ENCODE results near the gene PLLP.

The PLLP gene, protein sequence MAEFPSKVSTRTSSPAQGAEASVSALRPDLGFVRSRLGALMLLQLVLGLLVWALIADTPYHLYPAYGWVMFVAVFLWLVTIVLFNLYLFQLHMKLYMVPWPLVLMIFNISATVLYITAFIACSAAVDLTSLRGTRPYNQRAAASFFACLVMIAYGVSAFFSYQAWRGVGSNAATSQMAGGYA

DNA sequence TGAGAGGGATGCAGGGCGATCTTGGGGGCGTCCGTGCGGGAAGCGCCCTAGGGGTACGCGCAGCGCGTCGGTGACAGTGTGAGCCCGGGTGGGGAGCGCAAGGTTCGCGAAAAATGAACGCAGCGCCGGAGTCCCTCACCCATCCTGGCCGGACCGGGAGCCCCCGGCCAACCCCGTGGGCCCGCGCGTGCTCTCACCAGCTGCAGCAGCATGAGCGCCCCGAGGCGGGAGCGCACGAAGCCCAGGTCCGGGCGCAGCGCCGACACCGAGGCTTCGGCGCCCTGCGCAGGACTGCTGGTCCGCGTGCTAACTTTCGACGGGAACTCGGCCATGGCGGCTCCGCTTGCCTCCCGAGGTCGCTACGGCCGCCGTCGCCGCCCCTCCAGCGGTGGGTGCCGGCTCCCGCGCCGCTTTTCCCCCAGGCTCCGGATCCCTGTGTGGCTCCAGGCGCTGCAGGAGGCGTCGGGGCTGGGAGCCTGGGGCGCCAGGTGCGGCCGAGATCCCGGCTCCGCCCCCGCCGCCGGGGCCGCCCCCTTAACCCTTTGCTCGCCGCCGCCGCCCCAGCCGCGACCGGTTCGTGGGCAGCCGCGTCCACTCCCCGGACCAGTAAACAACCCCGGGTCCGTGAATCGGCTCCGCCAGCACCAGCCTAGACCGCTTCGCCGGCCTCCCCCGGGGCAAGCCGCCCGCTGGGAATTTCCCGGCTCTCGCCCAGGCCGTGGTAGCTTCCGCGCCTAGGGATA lies at the start of gene PLLP:
Gene PLLP (minus strand): TSS at position 464 of the 743 bp plus-strand sequence. CDS start 132 bp downstream, at position 332.
- peak; percentile 38 for DNase-seq

DNA sequence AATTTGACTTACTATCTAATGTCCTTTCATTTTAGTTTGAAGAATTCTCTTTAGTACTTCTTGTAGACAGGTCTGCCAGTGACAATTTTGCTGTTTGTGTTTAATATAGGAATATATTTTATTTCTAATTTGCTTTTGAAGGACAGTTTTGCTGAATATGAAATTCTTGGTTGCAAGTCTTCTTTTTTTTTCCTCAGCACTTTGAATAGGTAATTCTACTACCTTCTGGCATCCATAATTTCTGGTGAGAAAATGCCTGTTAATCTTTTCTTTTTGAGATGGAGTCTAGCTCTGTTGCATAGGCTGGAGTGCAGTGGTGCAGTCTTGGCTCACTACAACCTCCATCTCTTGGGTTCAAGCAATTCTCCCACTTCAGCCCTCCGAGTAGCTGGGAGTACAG lies 48.9 kb upstream of the PLLP start:
- no peak for DNase-seq

DNA sequence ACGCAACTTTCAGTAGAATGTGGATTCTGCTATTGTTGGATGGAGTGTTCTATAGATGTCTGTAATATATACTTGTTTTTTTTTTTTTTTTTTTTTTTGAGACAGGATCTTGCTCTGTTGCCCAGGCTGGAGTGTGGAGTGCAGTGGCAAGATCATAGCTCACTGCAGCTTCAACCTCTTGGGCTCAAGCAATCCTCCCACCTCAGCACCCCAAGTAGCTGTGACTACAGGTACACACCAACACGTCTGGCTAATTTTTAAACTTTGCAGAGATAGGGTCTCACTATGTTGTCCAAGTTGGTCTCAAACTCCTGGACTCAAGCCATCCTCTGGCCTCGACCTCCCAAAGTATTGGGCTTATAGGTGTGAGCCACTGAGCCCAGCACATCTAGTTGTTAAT lies 46.9 kb upstream of the PLLP start:
- no peak for DNase-seq

DNA sequence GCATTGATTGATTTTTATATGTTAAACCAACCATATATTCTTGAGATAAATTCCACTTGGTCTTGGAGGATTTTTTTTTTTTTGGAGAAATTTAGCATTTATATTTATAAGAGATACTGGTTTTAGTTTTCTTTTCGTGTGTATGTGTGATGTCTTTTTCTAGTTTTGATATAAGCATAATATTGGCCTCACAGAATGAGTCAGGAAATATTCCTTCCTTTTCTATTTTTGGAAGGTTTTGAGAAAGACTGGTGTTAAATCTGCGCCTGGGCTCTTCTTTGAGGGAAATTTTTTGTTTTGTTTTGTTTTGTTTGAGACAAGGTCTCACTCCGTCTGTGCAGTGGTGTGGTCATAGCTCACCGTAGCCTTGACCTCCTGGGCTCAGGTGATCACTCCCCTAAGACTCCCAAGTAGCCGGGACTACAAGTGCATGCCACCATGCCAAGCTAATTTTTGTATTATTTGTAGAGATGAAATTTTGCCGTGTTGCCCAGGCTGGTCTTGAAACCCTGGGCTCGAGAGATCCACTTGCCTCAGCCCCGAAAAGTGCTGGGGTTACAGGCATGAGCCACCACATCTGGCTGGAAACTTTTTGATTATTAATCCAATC lies 45.4 kb upstream of the PLLP start:
- no peak for DNase-seq

DNA sequence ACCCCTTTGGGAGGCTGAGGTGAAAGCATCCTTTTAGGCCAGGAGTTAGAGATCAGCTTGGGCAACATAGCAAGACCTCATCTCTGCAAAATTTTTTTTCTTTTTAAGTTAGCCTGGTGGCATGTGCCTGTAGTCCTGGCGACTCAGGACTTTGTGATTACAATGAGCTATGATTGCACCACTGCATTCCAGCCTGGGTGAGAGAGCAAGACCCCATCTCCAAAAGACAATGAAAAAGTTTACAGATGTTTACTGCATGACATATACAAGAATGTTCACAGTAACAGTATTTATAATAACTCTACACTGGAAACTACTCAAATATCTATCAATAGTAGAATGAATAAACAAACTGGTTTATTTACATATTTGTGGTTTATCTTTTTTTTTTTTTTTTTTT lies 41.0 kb upstream of the PLLP start:
- no peak for DNase-seq

DNA sequence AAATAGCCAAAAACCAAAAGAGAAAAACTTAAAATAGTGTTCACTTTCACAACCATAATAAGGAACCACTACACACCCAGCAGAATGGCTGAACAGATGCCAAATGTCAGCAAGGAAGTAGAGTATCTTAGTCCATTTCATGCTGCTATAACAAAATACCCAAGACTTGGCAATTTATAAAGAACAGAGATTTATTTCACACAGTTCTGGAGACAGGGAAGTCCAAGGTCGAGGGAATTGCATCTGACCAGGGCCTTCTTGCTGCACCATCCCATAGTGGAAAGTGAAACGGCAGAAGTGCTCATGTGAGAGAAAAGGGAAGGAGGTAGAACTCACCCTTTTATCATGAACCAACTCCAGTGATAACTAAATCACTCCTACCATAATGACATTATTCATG lies 40.3 kb upstream of the PLLP start:
- no peak for DNase-seq

DNA sequence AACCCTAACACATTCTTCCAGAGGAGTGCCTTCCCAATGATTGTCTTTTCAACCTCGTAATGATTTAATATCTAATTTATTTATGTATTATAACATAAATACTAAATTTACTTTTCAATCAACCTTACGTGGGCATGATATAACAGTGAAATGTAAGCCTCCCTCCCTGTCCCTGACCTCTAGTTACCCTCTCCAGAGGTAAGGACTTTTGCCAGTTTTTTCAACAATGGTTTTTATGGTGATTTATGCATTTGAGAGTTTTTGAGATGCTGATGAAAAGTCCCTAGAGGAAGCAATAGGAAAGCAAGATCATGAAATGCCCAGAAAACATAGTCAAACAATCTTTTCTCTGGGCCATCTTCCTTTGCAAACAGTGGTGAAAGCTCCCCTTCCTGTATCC lies 35.2 kb upstream of the PLLP start:
- DNase-seq = no peak

DNA sequence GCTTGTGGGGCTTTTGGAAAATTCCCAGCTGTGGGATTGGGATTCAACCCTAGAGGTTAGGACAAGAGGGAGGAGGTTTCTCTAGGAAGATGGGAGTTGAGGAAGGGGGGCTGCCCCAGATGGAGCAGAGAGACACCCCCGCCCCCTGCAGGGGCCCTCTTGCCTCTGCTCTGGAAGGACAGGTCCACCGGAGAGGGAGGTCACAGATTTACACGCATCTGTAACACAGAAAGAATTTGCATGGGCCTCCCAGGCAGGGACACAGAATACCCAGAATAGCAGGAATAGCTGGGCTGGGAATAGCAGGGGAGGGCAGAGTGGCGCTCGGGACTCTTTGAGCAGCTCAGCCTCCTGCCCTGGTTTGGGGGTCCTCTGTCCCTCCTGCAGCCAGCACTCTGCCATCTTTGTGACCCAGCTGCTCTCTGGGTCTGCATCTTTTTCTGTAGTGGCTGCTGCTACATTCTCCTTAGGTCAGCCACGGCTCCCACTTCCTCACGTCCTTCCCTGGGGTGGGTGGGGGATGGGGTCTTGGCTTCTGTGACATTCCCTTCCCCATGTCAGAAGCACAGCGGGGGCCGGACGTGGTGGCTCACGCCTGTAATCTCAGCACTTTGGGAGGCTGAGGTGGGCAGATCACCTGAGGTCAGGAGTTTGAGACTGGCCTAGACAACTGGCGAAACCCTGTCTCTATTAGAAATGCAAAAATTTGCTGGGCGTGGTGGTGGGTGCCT lies 33.9 kb upstream of the PLLP start:
- no peak for DNase-seq

DNA sequence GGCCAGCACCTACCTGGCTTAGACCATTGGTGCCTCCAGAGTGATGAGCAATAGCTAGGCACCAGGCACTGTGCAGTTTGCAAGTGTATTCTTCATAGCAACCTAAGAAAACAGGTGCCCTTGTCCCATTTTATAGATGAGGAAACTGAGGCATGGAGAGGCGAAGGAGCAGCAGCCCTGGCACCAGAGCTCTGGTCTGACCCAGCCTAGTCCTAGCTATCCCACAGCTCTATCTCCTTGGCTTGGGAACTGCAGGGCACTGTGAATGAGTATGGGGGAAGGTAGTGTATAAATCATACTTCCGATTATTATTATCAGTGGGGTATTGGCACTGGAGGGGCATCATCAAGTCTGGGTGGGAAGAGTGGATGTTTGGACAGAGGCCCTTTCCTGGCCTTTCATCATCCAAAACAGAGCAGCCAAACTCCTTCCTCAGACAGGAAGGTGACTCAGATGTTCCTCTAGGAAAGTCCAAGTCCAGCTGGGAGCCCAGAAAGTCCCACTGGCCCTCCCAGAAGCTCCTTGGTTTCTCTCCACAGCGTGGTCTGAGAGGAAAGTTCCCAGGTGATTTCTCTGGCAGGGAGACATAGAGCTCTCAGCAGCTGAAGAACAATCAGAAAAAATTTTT lies 32.0 kb upstream of the PLLP start:
- DNase-seq = no peak

DNA sequence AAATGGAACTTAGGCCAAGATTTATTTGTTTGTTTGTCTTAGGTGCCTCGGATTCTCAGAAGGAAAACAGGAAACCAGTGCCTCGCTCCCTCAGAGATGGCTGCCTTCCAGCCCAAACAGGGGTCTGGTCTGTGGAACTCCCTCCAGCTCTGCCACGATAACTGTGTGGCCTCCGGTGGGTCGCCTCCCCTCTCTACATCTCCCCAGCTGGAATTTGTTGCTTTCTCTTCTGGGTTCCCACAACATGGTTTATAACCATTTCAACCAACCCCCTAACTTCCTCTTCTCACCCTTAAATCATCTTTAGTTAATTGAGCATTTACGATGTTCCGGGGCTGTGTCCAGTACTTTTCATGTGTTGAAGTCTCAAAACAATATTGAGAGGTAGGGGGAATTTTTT lies 30.9 kb upstream of the PLLP start:
- DNase-seq = no peak

DNA sequence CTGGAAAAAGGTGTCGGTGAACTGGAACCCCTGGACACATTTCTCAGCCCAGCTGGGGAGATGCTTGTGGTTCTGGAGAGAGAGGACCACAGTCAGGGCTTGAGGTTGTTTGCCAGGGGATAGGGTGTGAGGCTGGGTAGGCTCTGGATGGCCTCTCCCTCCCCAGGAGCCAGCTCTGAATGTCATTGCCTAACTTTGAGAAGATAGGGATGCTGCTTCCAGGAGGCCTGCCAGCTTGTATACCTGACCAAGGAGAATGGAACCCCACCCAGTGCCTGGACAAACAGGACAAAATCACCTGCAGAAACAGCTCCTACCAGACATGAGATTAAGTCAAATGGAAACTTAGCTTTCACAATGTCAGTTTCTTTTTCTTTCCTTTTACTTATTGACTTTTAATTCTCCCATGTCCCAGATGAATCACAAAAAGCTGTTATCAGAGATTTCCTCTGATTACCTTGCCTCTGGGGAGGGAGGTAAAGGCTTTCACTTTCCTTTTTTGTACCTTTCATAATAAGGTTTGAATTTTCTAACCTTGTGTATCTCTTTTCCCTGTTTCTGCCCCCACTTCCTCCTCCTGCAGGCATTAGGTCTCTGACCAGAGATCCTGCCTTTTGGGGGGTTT lies 29.8 kb upstream of the PLLP start:
- no peak for DNase-seq

DNA sequence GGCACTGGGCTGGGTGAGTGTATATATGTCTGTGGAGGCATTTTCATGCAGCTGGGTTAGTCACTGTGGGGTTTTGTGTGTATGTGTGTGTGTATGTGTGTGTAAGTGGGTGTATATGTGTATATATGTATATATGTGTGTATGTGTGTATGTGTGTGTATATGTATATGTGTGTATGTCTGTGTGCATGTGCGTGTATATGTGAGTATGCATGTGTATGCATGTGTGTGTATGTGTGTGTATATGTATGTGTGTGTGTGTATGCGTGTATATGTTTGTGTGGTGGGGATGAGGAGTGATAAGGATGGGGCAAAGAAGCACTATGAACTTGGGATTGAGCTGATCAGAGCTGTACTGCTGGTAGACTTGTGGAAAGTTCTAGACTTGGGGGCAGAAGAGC lies 29.0 kb upstream of the PLLP start:
- no peak for DNase-seq

DNA sequence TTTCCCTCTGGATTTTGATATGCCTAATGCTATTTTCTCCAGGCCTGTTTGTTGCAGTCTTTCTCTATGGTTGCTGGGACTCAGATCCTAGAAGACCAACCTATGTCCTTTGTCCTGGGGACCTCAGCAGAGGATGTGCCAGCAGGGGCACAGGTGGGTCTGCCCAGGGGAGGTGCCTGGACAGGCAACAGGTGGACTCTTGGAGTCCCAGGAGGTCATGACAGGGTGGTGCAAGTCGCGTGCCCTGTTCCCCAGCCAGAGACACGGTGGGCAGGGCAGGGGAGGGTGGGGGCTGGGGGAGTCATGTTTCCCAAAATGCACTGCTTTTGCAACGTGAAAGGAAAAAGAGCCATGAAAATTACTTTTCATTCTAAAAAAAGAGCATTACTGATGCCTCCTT lies 26.3 kb upstream of the PLLP start:
- DNase-seq = no peak

DNA sequence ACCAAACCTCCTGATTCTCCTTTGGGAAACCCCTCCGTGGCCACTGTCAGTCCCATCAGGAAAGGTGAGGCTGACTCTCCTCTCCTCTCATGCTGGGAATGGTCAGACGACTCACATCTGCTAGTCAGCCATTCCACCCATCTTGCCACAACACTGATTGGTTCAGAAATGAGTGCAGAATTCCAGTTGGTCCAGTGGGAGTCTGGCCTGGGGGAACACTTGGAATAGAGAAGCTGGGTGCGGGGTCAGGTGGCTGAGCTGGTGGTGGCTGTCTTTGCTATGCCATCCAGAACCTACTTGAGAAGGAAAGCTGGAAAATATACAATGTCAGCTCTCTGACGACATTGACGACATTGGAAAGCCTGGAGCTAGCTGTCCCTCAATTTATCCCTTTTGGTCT lies 23.6 kb upstream of the PLLP start:
- DNase-seq = no peak

DNA sequence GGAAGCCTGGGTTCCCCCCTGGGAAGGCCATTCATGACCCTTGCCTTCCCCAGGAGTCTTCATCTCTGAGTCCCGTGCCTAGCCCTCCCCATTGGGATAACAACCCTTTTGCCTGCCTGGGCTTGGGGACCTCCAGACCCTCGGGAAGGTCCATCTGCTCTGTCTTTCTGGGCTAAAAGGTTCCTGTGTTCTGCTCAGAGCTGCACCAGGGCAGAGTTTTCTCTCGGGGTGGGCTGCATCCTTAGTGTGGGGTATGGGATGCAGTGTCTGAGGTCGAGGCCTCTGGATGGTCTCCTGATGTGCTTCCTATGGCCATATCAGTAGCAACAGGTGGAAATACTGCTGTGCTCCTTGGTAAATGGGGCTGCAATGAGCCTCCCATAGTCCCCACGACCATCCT lies 22.9 kb upstream of the PLLP start:
- no peak for DNase-seq

DNA sequence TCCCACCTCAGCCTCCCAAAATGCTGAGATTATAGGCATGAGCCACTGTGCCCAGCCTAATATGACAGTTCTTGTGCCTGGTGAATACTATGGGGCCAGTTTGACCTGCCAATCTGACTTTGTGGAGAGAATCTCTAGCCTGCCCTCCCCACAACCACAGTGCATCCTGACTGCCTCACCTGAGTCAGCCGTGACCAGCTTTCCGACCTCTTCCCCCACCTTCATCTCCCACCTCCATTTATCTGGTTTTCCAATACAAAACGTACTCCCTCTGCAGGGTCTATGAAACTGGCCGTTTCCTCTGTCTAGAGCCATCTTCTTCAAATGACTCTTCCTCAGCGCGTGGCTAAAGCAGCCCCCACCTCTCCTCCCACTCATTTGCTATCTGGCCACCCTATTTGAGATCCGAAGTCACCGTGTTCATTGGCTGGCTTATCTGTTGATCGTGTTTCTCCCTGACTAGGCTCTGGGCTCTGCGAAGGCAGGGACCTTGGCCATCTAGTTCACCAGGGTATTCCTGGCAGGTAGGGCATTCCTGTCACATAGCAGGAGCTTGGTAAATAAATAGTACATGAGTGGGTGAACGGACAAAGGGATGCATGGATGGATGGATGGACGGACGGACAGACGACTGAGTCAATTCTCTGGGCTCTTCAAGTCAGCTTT lies 22.3 kb upstream of the PLLP start:
- DNase-seq = no peak

DNA sequence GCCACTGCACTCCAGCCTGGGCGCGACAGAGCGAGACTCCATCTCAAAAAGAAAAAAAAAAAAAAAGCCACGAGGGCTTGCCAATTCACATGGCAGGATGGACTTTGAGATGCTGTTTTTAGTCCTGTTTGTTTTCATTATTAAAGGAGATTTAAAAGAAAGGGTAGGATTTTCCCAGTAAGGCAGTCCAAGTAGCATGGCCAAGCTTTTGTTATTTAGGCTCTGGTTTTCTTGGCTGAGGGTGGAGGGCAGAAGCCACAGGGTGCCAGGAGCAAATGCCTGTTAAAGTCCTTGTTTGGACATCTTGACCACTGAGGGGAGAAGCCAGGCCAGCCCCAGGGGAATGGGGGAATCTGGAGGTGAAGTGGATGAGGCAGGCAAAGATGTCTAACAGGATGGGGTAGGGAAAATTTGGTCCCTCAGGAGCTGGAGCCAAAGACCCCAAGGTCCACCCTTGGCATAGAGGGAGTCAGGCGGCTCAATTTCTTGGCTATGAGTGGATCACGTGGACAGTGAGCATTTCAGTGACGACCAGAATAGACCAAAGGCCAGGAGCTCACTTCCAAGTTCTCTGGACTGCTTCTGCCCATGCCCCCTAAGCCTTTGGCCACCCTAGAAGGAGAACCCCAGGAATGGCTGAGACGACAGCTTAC lies 20.8 kb upstream of the PLLP start:
- no peak for DNase-seq

DNA sequence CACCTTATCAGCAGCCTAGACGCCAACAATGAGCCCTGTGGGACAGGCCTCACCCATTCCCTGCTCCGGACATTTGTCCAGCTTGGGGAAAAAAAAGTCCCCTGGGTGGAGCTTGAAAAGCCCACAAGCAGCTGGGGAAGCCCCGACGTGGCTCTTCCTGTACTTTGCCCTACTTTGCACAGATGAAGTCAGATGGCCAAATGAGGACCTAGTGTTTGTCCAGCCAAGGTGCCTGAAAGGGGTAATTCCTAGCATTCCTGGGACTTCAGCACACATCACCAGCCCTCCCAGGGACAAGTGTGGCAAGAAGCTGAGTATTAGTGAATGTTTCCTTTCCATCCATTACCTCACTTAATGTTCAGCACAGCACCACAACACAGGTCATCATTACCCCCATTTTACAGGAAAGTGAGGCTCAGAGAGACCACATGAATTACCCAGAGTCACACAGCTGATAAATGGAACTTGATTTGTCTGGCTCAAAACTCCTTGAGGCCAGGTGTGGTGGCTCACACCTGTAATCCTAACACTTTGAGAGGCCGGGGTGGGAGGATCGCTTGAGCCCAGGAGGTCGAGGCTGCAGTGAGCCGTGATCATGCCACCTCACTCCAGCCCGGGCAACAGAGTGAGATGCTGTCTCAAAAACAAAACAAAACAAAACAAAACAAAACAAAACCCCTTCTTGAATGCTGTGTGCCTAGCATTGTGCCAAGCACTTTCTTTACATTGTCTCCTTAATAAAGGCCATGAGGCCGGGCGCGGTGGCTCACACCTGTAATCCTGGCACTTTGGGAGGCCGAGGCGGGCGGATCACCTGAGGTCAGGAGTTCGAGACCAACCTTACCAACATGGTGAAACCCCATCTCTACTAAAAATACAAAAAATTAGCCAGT lies 19.9 kb upstream of the PLLP start:
- no peak for DNase-seq

DNA sequence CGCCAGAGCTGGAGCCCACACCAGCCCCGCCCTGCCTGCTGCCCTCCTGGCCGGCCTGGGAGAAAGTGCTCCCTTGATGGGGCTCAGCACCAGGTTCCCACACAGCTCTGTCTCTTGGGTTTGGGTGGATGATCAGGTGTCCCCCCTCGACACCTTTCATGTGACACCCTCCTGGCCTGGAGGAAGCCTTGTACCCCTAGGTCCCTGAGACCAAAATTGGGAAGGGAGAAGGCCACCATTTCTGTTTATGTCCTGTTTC lies 19.4 kb upstream of the PLLP start:
- no peak for DNase-seq

DNA sequence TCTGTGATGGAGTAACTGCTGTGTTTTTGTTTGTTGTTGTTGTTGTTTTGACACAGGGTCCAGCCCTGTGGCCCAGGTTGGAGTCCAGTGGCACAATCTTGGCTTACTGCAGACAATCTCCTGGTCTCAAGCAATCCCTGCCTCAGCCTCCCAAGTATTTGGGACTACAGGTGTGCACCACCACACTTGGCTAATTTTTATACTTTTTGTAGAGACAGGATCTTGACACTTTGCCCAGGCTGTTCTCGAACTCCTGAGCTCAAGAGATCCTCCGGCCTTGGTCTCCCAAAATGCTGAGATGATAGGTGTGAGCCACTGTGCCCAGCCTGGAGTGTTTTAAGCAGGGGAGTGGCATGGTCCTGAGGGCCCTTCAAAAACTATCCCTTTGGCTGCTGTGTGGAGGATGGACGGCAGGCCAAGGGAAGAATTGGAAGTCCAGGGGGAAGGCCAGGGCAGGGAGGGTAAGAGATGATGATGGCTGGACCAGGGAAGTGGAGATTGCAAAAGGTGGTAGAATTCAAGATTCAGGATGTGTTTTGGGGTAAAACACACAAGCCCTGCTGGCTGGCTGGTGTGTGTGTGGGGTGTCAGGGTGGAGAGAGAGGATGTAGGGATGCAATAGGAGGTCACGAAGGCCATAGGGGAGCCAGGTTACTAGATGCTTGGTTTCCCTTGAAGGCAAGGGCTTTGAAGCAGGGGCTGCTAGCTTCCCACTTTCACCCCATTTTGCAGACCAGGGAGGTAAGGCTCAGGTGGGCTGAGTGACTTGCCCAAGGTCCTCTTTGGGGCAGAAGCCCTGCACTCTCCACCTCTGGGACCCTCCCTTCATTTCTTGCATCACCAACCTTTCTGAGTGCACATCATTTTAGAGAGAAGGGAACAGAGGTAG lies 18.8 kb upstream of the PLLP start:
- no peak for DNase-seq

All from activated CD4-positive, alpha-beta T cell treated with anti-CD3 and anti-CD28 coated beads, Interleukin-2, amount 50 U/mL, for 1 hour (primary cell).